ENCODE results near the gene LRP1.

The LRP1 gene

GRCh38 chr12:57240926-57241401, 112.7 kb downstream of the LRP1 start:
- no peak for DNase-seq

DNA sequence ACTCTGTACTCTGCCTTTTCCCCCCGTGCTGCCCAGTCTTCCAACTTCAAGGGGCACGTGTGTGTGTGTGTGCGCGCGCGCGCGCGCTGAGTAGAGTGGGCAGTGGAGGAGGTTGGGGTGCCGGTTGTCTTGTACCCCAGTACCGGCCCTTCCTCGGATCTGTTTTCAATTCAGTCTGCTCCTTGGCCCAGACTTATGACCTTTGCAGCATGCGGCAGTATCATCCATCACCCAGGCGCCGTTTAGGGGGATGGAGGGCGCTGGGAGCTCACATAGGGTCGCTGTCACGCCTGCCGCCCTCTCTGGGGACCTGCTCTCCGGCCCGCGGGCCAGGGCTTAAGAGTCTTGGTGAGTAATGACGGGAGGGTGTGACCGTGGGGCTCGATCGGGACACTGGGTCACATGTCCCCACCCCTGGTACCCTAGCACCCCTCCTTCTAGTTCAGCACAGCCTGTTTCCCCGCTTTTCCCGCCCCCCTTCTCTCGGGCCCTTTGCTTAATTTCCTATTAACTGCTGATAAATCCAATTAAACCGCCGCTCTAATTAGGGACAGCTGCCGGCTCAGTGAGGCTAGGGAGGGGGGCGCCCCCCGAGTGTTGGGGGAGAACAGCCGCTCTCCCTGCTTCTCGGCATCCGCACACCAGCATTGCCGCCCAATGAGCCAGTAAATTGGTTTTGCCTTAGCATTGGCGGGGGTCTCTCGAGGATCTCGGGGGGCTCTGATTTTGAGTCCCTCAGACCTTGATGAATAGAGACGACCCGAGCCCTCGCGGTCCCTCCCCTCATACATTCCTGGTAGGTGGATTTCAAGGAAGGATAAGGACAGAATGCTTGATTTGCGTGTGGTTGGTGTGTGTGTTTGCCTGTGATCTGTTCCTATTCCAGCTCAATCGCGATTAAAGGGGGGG, 113.4 kb downstream of the LRP1 start:
- DNase-seq = no peak

- DNase-seq = no peak
Observed at GRCh38 chr12:57242329-57242690, 114.0 kb downstream of the LRP1 start.

- DNase-seq = peak; percentile 93
Observed at GRCh38 chr12:57242691-57243454, 114.6 kb downstream of the LRP1 start.

DNA sequence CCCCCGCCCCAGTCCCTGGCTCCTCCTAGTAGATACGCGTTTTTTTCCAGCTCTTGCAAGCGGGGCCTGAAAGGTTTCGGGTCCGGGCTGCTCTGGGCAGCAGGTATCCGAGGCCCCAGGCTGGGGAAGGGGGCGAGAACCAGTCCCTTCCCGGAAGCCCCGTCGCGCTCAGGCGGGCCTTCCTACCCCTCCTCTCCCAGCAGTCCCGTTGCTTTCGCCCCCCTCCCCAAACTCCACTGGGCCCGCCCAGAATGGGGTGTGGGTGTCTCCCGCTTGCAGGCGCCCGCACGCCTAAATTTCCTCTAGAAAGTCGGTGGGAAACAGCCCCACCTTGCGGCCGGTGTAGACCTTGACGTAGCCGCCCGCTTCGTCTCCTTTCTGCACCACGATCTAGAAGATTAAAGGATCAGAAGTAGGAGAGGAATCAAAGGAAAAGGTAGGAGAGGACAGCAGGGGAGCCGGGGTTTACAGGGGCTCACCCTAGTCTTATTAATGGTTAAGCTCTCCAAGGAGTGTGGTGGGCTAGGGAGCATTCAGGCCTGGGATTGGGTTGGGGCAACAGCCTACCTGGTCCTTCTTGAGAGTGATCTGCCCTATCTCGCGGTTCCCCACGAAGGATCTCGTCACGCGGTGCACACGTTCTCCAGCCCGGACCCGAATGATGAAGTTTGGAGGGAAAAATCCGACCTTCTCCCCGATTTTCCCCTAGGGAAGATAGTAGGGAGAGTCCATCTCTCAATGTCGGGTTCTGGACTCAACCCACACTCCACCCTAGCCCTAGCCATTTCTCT, 115.4 kb downstream of the LRP1 start:
- DNase-seq = peak; percentile 82

- DNase-seq = no peak
Observed at GRCh38 chr12:57244312-57244696, 116.0 kb downstream of the LRP1 start.

- DNase-seq = no peak
Observed at GRCh38 chr12:57247041-57247440, 118.8 kb downstream of the LRP1 start.

DNA sequence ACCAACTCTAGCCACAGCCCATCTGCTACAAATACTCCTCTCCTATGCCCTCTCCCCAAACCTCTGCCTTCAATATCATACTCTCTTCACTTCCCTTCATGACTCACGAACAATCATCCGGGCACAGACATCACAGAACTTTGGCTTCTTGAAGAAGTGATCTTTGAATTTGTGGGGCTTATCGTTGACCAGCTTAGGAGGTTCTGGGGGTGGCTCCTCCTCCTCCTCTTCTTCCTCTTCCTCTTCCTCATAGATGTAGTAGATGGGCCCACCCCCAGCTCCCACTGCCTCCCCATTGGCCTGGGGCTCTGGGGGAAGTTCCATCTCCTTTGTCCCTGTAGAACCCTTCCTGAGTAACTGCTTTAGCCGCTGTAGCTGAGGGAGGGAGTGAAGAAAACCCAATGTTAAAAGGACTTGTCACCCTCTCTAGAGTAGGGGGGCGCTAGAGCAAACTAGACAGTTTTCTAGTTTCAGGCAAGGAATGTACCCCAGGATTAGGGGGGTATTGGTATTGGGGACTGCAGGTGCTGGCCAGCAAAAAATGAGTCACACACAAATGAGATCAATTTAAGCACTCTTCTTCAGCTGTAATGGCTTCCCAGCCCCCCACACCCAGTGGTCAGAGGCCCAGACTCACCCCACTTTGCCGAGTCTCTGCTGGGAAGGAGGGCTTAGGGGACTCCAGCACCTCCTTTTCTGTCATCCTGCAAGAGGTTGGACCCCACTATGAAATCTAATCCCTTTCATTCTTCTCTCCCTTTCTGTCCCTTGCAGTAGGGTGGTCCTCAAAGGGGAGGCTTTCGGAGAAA, 120.9 kb downstream of the LRP1 start:
- no peak for DNase-seq

- no peak for DNase-seq
Observed at GRCh38 chr12:57250541-57250940, 122.3 kb downstream of the LRP1 start.

DNA sequence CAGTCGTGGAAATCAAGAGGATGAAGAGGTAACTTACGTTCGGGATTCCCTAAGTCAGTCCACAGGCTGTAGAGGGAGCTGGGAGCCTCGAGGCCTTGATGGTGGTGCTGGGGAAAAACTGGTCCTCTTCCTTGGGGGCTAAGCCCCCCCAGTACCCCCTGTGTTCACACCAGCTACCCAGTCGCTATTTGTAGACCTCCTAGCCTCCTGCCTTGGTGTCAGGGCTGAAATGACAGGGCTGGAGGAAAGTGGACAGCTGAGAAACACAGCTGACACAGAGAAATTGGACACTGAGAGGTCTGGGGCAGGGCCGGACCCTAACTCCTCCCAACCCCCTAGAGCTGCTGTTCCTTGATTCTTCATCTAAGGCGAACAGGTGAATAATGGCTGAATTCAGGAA, 122.7 kb downstream of the LRP1 start, which contains the start of gene STAC3:
Gene STAC3, minus strand, starts transcription at position 232 of the 400 bp plus-strand sequence. CDS start 1,551 bp downstream, outside the sequence.
- no peak for DNase-seq

DNA sequence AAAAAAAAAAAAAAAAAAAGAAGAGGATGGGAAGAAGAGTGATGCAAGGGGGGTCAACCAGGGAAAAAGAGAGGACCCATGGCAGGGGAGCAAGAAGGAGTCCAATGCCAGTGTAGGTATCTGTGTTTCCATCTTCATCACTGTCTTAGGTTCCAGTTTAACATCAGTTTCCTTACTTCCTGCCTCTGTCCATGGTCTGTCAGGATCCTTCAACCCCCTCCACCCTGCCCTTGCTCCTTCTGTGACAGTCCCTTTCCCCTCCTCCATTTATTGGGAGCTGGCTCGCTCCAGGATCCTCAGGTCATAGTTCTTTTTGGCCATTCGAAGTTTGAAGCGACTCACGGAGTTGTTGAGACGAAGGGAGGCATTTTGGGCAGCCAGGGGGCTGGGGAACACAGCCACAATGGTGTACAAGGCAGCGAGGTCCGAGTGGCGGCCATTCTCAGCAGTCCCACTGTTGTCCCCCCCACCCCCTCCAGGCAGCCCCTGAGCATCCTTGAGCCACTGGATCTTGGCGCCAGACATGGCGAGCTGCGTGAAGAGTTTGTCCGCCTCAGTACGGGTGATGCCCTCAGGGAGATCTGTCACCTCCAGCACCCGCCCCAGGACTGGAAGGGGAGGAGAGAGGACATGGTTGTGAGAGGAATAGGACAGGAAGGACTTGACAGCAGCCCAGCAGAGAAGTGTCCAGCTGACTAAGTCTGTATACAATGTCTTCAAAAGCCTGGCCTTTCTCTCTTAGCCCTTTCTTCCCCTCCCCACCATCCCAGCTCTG, 126.4 kb downstream of the LRP1 start:
- no peak for DNase-seq

DNA sequence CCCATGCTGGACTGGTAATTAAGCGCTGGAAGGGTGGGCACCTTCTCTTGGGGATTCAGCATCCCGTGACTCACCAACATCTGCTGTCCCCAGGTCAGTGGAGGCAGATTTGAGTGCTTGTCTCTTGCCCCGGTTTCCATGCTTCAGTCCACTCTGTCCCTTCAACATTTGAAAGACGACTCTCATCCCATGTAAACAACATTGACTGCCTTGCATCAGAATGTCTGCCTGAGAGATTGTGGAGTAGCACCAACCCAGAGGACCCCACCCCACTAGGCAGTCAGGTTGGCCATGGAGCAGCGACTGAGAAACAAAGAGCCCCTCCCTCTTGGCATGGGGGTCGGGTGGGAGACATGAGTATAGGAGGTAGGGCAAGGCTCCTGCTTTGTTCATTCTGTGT, 127.6 kb downstream of the LRP1 start:
- DNase-seq = no peak

DNA sequence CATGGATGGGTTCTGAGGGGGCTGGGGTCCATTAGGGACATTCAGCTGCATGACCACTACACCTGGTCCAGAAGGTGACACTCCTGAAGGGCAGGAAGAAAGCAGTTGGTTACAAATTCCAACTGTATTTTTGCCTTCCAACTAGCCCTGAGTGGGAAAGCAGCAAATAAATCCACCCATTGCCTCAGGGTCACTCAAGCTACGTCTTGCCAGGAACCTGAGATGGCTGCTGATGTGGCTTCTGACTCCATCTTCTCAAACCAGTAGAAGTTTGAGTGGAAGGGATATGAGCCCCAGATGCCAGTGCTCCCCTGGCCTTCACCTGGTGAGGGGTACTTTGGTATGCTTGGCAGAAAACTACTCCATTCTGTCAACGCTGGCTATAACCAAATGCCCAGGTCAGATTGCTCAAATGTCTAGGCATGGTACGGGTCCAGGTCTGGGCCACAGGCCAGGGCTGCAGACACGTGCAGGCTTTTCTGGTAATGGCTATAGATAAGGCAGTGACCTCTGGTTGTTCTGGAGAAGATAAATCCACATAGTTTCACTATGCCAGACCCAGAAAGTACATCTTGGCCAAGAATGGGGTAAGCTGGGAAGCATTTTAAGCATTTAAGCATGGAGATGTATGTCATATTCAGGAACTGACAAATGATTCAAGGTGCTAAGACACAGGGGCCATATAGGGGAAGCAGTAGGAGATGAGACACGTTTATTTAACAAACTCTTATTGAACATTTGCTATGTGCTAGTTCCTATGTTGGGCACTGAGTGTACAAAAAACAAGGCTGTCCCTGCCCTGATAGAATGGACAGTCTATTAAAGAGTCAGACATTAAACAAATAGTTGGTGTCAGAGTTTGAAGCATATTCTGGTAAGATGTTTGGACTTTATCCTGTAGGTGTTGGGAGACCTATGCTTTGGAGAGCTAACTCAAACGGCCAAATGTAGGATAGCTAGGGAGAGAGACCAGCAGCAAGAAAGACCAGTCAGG, 131.0 kb downstream of the LRP1 start:
- DNase-seq = no peak

- no peak for DNase-seq
Observed at GRCh38 chr12:57260366-57260765, 132.1 kb downstream of the LRP1 start.

DNA sequence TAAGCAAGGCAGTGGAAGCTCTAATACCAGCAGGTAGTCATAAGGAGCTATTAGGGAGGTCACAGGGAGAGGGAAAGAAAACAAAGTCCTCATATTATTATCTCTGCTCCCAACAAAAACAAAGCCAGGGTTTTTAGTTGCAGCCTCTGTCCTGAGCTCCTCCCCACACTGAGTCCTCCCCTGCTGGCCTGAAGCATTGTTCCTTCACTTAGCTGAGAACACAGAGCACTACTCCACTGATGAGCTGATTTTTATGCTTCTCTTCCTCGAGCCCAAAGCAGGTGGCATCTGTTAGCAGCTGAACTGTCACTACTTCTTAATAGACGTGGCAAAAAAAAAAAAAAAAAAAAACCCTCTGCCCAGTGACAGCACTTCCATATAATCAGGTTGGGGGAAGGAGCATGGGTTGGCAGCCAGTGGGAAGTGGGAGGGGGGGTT, 133.2 kb downstream of the LRP1 start:
- peak; percentile 89 for DNase-seq

DNA sequence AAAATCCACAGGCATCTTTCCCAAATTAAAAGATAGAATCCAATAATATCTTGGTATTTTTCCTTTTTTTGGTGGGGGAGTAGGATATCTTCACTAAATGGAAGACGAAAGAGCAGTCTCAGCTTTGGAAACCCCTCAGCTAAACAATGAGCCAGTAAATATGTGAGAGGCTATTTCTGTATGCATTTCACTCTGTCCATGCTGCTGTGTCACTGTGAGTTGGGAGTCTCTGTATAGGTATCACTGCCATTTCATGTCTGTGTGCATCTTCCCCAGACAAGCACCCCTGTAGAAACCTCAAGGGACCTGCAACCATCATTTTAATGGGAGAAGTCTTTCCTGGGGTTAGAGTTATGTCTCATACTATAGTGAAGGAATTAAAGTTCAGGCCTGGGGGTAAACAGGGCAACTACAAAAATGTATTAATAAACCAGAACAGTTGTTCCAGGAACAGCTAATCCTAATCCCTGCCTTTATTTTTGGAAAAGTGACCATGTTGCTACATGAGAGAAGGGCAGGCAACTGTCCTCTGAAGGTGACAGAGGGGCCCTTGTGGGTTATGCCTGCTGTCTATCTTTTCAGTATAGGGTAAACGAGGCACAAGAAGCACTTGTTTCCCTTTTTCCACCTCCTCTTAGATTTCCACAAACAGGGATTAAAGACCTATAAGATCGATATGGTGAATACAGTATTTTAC, 134.0 kb downstream of the LRP1 start:
- no peak for DNase-seq

All from DMS153 (cell line).